Skeletal muscle cell (primary cell): Measurements from ENCODE around the gene TSC1.

Experiments used
- DNase-seq: peaks from one replicate; pipeline ENCODE4 v3.0.0-alpha.2; 2010; ENCODE audit warnings: low read depth
- H3K4me3 ChIP-seq: 2 replicates; pipeline ENCODE4 v1.5.1; 2011; ENCODE audit warnings: low read depth, mild to moderate bottlenecking, control low read depth, low read length, moderate library complexity

TSC1 gene

DNA sequence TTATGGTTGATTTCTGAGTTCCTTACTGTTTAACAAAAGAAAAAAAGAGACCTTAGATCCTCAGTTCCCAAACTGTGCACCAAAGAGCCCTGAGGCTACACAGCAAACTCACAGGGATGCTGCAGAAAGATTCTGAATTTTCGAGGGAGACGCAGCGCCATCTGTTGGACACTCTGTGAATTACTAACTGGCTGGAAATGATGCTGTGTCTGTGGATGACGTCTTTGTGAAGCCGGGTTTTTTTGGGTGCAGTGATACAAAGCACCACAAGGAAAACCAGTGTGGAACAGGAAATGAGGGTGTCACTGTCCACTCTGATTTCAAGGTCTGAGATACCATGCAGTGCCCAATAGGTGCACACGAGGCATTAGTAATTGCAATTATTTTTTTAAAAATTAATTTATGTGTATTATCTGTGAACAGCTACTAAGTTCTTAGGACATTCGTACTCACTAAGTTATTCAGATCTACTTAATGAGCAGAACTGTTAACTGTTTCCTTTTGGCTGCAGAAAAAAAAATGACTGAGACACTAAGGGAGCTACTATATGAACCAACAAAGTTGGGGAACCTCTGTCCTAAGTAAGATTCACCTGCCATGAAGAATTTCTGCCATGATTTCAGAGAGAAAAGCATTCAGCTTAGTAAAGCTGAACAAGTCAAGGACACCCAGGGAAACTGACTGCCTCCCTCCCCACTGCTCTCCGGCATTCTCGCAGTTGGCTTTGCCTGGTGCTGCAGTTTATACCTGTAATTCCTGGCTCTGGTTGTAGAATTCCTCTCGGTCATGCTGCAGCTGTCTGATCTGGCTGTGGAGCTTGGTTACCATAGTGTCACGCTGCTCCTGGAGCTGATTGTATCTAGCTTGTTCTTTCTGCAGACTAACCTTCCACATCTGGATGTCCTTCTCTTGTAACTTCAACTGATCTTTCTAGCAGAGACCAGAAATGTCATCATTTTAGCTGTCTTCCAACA, 42.3 kb downstream of the TSC1 start:
- DNase-seq: peak; percentile 19
- H3K4me3 ChIP-seq: no peak overlapping the region

DNA sequence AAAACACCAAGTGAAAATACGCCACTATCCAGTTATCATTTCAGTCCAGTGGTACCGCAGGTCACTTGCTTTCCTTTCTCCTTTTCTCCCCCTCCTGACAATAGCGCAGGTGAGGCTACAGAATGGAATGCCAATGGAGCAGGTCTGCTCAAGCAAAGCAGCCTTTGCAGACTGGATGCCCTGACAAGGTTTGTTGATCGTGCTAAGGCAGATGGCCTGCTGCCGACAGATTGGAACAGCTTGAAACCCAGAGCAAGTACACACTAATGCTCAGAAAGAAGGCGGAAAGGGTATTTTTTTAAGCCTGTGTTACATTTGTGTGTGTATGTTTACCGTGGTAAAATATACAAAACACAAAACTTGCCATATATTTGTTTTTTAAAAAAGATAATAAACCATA, 46.4 kb downstream of the TSC1 start:
- DNase-seq: no peak
- H3K4me3 ChIP-seq: no peak overlapping the region

DNA sequence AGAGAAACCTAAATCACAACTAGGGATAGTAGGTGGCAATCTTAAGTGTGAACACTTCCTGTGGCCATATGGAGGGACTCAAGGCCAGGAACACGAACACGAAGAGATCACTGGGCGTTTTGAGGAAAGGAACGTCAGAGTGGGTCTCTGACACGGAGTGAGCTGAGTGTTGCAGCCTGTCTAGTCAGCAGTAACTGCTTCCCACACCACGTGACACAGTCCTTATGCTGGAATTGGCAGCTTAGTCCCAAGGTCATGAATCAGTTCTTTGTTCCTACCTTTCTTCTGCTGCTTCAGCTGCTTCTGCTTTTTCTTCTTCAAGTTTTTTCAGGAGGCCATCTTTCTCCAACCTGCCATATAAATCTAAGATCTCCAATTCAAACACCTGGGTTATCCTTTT, 47.5 kb downstream of the TSC1 start:
- no peak overlapping the region for H3K4me3 ChIP-seq
- DNase-seq: no peak

DNA sequence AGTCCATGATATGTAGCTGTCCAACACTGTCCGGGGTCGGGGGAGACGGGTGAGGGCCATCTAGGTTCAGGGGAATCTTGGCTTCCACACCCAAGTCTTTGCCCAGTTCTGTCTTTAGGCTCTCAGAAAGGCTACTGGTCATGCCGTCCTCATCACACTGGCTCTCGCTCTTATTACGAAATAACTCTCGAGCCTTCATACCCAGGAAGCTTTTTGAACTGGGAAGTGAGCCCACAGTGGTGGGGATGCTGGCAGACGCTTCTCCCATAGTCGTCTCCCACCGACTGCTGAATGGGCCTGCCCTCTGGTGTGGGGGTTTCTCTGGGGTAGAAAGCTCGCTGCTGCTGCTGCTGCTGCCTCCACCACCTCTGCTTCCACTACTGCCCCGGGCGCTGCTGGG, 48.2 kb downstream of the TSC1 start:
- no peak for DNase-seq
- no peak overlapping the region for H3K4me3 ChIP-seq

DNA sequence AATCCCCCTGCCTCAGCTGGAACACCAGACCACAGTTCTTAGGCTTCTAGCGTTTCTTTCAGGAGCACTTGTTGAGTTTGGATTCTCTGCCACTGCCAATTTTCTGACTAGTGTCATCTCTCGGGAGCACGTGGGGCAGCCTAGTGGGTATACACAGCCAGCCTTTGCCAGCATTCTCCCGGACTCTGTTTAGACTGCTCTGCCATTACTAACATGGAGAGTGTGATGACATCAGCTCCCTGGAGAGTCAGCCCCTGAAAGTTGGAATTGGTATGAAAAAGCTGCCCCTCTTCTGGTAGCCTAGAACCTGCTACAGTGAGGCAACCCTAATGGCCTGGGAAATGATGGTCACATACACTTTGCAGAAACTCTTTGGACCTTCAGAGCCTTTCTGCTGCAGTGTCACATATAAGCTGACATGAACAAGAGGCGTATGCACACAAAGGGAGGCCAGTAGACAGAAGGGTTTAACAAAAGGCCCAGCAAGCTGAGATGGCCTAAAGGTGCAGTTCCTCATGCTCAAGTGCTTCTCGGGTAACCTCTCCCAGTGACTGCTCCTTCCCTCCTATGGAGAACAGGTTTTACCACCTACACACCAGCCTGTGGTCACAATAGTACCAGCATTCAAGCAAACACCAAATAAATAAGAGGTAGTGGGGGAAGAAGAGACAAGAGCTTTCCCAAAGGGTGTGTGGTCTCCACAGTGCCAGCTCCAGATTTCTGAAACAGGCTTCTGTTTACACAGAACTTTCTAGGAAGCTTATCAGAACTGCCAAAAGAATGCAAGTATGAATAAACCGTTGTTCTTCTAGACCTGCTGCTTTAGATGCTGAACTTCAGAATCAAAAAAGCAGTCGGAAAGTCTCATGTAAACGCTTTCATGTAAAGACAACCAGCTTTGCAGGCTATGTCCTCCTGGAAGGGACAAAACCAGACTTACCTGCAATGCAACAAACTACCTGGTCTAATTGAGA, 49.3 kb downstream of the TSC1 start:
- DNase-seq: no peak
- no peak overlapping the region for H3K4me3 ChIP-seq

DNA sequence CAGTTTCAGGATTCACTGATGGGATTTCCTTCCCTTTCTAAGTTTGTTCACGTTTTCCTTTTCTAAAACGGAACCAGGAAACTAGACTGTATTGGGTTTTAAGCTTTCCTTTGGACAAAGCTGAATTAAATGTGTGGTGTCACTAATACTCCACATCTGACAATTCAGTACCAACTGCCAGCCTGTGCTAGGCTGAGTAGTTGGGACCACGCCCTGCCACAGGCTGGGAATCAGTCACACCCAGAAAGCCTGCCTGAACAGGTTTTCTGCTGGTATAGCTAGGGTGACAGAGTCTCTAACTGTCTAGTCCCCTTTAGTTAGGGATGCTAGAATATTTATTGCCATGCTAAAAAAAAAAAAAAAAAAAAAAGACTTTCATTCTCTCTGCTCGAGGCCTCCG, 50.1 kb downstream of the TSC1 start:
- DNase-seq: no peak
- H3K4me3 ChIP-seq: no peak overlapping the region

DNA sequence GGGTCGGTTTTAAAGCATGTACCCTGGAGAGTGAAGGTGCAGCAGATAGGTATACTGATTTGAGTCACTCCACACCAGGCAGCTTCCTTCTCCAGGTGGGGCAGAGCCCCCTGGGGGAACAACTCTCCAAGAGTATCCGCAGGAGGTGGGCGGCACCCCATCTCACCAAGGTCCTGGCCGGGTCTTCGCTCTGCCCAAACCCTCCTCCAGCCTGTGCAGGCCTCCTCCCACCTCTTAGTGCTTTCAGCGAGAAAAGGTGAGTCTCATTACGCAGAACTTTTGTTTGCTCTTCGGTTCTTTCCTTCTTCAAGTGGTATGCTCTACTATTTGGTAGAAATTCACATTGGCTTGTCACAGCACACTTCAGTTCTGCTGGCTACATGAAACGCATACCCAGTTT, 52.0 kb downstream of the TSC1 start:
- no peak overlapping the region for H3K4me3 ChIP-seq
- DNase-seq: no peak

DNA sequence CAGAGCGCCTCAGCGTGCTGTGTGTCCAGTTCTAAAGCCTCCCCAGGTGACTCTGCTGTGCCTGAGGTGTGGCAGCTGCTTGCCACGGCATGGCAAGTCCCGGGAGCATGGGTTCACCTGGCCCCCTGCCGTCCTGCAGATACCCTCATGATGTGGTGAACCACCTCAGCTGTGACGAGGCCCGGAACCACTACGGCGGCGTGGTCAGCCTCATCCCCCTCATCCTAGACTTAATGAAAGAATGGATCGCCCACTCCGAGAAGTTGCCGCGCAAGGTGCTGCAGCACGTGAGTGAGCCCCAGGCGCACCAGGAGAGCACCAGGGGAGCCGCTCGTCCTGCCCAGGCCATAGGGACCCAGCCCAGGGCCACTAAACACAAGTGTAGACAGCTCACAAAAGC, 56.3 kb downstream of the TSC1 start:
- no peak overlapping the region for H3K4me3 ChIP-seq
- no peak for DNase-seq

DNA sequence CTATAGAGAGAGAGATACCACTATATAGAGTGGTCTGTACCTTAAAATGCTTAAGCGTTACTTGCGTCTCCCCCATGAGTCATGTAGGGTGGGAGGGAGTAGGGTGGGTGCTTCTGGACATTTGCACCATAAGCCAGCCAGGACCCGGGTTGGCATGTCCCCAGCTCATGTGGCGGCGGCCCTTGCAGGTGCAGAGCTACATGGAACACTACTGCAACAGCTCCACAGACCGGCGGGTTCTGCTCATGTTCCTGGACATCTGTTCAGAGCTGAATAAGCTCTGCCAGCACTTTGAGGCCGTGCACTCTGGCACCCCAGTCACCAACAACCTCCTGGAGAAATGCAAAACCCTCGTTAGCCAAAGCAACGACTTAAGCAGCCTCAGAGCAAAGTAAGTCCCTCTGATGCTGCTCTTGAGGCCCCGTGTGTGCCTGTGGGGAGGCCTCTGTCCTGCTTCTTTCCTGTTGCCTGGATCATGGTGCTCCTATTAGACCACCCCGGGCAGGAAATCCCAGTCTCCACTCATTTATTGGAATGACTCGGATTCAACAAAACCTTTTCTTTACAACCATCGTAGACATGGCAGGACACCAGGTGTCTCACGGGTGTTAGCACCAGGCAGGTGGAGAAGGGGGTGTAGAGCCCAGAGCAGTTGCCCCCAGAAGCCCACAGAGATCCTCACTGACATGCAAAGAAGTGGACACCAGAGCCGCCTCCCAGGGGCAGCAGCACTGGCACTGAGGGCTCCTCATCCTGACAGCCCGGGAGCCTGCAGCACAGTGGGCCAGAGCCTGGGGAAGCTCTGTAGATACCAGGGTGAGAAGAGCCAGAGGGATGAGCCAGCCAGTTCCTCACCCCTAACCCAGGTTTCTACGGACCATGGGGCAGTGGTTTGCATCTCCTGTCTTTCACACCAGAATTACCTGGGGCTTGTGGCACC, 57.0 kb downstream of the TSC1 start:
- DNase-seq: no peak

DNA sequence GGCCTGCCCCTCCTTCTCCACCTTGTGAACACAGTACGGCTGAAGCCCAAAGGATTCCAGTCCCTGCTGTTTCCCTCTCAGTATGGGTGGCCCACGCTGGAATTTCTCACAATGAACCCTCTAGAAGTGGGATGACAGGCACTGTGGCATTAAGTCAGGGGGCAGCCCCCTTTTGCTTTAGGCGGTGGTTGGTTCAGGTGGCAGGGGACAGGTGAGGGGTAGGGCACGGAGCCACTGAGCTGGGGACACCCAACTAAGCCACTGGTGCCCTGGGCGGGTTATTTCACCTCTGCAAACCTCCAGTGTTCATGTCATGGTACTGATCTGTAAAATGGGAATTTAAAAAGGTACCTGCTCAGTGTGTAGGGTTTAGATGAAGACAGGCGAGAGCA, 58.1 kb downstream of the TSC1 start:
- DNase-seq: no peak
- no peak overlapping the region for H3K4me3 ChIP-seq

More for the DNA sequence above, 57.0 kb downstream of the TSC1 start:
- no peak overlapping the region for H3K4me3 ChIP-seq

DNA sequence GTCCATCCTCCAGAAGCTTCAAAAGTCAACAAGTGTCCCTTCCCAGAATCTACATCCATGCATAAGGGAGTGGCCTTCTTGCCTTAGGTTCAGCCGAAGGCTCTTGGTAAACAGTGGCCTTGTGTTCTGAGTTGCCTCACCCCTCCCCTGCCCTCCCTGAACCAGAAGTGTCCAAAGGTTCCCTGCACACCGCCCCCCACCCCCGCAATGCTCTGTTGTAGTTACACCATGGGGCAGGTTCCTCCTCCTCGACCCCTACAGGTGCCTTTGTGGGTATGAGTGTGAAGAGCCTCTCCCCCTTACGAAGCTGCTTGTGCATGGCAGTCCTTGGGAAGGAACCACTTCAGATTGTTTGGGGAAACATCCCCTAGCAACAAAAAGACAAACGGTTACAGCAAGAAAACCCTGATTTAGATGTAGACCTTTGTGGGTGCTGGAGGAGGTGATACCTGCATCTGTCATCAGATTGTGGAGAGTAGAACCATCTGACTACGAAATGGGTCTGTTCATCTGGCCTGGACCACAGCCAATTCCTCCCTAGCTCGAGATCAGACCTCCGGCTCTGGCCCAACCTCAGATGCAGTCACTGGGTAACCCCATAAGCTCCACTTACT, 58.6 kb downstream of the TSC1 start:
- H3K4me3 ChIP-seq: no peak overlapping the region
- no peak for DNase-seq

DNA sequence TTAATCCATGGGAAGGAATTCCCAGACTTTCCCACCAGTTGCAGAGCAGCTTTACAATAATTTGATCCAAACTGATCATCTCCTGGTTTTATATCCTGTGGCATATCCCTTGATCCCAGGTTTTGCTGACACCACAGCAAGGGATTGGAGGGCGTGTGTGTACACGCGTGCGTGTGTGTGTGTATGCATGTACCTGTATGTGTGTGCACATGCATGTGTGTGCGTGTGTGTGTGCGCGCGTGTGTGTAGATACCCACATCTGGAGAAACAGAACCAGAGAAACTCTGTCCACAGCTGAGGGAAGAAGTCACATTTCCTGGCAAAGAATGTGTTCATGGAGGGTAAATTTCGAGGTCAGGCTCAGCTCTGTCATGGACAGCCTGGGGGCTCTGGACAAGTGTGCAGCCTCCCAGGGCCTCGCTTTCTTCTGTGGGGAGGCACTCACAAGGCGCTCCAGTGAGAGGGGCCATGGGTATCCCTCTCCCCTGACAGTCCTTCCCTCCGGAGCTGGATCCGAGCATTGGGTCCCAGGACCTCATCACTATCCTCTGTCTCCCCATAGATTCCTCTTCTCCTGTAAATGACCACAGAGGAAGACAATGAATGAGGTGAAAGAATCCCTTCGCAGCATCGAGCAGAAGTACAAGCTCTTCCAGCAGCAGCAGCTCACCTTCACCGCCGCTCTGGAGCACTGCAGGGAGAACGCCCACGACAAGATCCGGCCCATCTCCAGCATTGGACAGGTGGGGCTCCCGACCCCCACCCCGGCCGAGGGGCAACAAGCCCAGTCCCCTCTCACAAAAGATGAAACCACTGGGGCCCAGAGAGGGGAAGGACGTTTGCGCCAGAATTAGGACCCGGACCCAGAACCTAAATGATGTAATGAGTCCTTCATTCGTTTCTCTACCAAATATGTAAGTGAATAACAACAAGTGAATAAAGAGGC, 60.8 kb downstream of the TSC1 start:
- H3K4me3 ChIP-seq: no peak overlapping the region
- no peak for DNase-seq

DNA sequence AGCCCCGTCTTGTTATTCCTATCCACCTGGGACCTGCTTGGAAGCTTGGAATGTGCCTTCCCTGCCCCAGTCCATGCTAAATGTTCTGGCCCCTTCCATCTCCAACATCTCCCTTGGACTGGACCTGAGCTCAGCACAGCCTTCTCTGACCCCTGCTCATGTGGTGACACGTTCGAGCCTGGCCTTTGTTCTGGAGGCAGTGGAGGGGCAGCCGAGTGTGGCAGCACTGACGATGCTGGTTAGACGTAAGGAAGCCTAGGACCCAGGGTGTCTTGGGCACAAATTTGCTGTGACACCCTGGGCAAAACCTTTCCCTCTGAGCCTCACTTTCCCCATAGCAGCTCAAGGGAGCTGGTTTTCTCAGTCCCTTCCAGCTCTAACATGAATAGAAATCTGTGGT, 61.8 kb downstream of the TSC1 start:
- DNase-seq: no peak
- no peak overlapping the region for H3K4me3 ChIP-seq

DNA sequence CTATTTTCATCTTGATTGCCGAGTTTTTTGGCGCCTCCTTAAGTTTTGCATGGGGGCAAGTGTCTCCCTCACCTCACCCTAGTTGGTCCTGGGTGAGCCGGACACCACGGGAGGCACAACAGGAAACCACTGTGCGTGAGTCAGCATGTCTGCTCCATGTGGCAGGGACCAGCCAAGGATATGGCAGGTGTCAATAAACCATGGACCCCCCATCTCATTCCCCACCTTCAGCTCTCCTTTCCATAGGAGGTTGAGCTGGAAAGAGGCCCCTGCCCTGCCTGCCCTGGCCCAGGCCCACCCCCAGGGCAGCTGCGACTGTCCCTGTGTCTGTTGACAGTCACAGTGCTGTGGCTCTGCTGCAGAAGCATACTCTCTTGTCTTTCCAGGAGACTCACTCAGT, 62.6 kb downstream of the TSC1 start:
- no peak for DNase-seq
- H3K4me3 ChIP-seq: no peak overlapping the region

DNA sequence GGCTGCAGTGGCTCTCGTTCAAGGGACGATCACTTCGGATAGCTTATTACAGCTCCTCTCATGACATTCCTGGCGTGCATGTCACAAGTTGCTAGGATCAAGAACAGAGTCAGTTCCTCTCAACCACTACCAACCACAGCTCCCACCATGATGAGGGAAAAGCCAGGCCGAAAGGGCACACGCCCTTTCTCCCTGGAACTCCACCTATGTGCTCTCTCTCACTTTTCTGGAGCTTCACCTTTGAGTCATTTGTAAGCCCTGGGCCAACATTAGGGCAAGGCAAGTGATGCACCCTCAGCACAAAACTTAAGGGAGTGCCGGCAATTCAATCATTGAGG, 64.1 kb downstream of the TSC1 start:
- no peak for DNase-seq
- no peak overlapping the region for H3K4me3 ChIP-seq

DNA sequence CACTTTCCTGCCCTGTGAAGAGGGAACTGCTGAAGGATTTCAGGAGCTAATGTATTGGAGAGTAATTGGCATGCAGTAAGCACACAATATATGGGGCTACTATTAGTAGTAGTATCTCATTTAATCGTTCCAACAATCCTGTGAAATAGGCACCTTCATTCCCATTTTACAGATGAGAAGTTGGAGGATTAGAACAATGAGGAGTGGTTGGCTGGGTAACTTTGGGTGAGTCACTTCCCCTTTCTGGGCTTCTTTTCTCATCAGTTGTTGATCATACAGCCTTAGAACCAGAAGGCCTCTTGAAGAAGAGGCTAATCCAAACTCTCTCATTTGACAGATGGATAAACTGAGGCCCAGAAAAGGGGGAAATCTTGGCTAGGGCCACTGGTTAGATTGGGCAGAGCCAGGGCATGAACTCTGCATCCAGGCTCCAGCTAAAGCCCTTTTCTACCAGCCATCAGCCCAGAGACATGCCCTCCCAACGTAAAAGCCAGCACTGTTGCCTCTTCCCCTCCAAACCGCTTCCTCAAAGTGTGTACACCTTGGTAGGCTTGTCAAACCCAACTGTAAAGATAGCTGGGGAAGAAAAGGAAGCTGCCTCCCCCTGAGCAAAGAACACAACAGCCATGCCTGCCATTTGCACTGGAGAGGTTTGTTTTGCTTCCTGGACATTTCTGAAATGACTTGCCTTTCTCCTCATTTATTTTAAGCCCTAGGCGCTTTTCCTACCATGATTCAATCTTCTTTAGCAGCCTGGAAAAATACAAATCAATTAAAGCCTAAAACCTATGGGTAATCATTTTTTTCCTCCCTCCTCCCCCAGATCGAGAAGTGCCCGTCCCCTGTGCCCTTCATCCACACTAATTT, 64.7 kb downstream of the TSC1 start:
- DNase-seq: no peak
- H3K4me3 ChIP-seq: peak overlapping the region; percentile 99
